ENCODE data around the gene CTLA4. TPM values are rescaled to one million over a fixed set of nuclear protein-coding genes. Genes with fewer than 3 reads are reported as not detected.

CTLA4 gene
- total and polyA plus RNA-seq, 2 of the 4 experiments (the other 2 are of a cell fraction): not detected

GRCh38 chr2:203908066-203908796, 40.7 kb downstream of the CTLA4 start:
- dilution Hi-C loops (cut with HindIII; ENCODE audit: low sequenced_read_pairs, unreplicated experiment): no loop called here

More at GRCh38 chr2:203908066-203908796, 40.7 kb downstream of the CTLA4 start:
- no peak overlapping the region for H3K4ac ChIP-seq (ENCODE audit: low read depth, low read length)
- H2BK5ac ChIP-seq (ENCODE audit: low read depth, low read length, poor library complexity, severe bottlenecking): no peak overlapping the region
- H2BK20ac ChIP-seq (ENCODE audit: low read depth, low read length): no peak overlapping the region
- no CpG with 5 or more reads among the region's 6 CpGs for WGBS, 2 experiments (ENCODE audit: extremely low coverage in 2 of 2, insufficient read length in 1 of 2)
- no peak overlapping the region for H2BK15ac ChIP-seq (ENCODE audit: low read depth, low read length)
- H3K4me3 ChIP-seq (ENCODE audit: insufficient read depth, low read depth, low read length): no peak overlapping the region
- H4K20me1 ChIP-seq (ENCODE audit: insufficient read depth, low read length): no peaks in the 10 kb centered on the region
- BruUV-seq (replicated peaks): no TSS peak
- no peak overlapping the region for H3K4me2 ChIP-seq (ENCODE audit: low read depth, low read length)
- no peak overlapping the region for H4K91ac ChIP-seq (ENCODE audit: insufficient read depth, low read depth, low read length)
- DNase-seq (no peak), ATAC-seq (ENCODE audit: low read depth) (no peak)
- no peaks in the 10 kb centered on the region; the same call in 1 of the 2 replicates for H3K27me3 ChIP-seq (ENCODE audit: control insufficient read depth, insufficient read depth, low read length)
- no peak overlapping the region for H4K5ac ChIP-seq (ENCODE audit: low read depth, low read length)
- H2AFZ ChIP-seq (replicated peaks; ENCODE audit: low read length, poor library complexity): no peak overlapping the region
- peaks cover 3% of the 10 kb centered on the region; the same call in 1 of the 2 replicates for H3K4me1 ChIP-seq (ENCODE audit: control insufficient read depth, insufficient read depth, low read length)
- H3K27ac ChIP-seq (ENCODE audit: insufficient read depth, low read length): no peak overlapping the region
- H2AK9ac ChIP-seq (replicated peaks; ENCODE audit: low read depth, low read length, poor library complexity): no peak overlapping the region
- H3K23ac ChIP-seq (ENCODE audit: low read depth, low read length): no peak overlapping the region
- no peaks in the 10 kb centered on the region for H3K9me3 ChIP-seq (ENCODE audit: control insufficient read depth, insufficient read depth, low read length)
- no peak overlapping the region for H3K56ac ChIP-seq (ENCODE audit: extremely low read depth, insufficient read depth, low read length)
- CTCF ChIA-PET: no interaction called here
- no peaks in the 10 kb centered on the region for H3K79me1 ChIP-seq (ENCODE audit: low read depth in 1 of 2, low read length in 2 of 2)
- H3K18ac ChIP-seq (ENCODE audit: low read depth, low read length): no peak overlapping the region
- no peak overlapping the region for H2BK120ac ChIP-seq (ENCODE audit: low read depth, low read length)
- TF ChIP-seq POLR2A (IDR thresholded peaks at IDR 0.05; ENCODE audit: low read depth, low read length): no peak
- no peak for TF ChIP-seq RFX5 (IDR thresholded peaks at IDR 0.05; ENCODE audit: low read depth, low read length)
- no peak for TF ChIP-seq CHD1 (IDR thresholded peaks at IDR 0.05; ENCODE audit: low read depth, low read length)
- no peak for TF ChIP-seq FOS (IDR thresholded peaks at IDR 0.05; ENCODE audit: low read depth, low read length)
- TF ChIP-seq RAD21 (IDR thresholded peaks at IDR 0.05; ENCODE audit: low read length): no peak
- no peak for TF ChIP-seq MXI1 (IDR thresholded peaks at IDR 0.05; ENCODE audit: borderline replicate concordance, low read depth, low read length)
- no peaks in the 10 kb centered on the region for H3K36me3 ChIP-seq (ENCODE audit: control insufficient read depth, insufficient read depth, low read length)
- POLR2A ChIA-PET (ENCODE audit: unreplicated experiment): no interaction called here
- in situ Hi-C loops (cut with MboI; ENCODE audit: low sequenced_read_pairs): loop anchor here (25.0 kb wide), 1 partner anchor 1321 kb away; no protein-coding TSS in a partner anchor
- no peak overlapping the region for H4K8ac ChIP-seq (ENCODE audit: low read depth in 2 of 2, low read length in 2 of 2)
- no peak overlapping the region for H3K14ac ChIP-seq (replicated peaks; ENCODE audit: low read depth, low read length)
- intact Hi-C loops (cut with micrococcal nuclease): loop anchor here (5.0 kb wide), 2 partner anchors 91 to 256 kb away; no protein-coding TSS in a partner anchor
- H2AK5ac ChIP-seq (ENCODE audit: low read depth, low read length): no peak overlapping the region
- no peaks in the 10 kb centered on the region for H3K9me1 ChIP-seq (ENCODE audit: insufficient read depth, low read length)
- no peak overlapping the region for H3K9ac ChIP-seq (ENCODE audit: low read depth, low read length)
